Epithelial cell of proximal tubule (primary cell): Measurements from ENCODE around the gene SREBF1. TPM values are rescaled to one million over a fixed set of nuclear protein-coding genes. Genes with fewer than 3 reads are reported as not detected.

Experiments
- DNase-seq: peaks from one replicate; pipeline ENCODE4 v3.0.0-alpha.2; 2011; ENCODE audit warnings: low read depth
- H3K4me3 ChIP-seq: 2 replicates; pipeline ENCODE4 v1.5.1; 2011; ENCODE audit warnings: low read depth, mild to moderate bottlenecking, low read length
- CTCF ChIP-seq: conservative IDR thresholded peaks from 2 replicates; pipeline ENCODE4 v1.5.1; 2012; ENCODE audit warnings: low read depth, mild to moderate bottlenecking, low read length
- total RNA-seq: library from RNA; depleted of rRNA; stranded (reverse); fragments of >200 nt; gene quantifications from 2 replicates; pipeline ENCODE4 v1.2.3, GENCODE V29; 2015

Gene SREBF1
- total RNA-seq, 1 donor from 2014 or later, result 58.3 TPM

DNA sequence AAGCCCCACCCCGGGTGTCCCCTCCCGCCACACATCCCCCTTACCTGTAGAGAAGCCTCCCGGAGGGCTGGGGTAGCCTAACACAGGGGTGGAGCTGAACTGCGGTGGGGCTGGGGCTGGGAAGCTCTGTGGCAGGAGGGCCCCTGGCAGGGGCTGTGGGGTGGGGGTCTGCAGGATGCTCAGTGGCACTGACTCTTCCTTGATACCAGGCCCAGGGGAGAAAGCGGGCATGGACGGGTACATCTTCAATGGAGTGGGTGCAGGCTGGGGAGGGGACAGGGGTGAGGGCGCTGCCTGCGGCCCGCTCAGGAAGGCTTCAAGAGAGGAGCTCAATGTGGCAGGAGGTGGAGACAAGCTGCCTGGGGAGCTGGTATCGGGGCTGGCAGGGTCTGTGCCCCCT lies 16.7 kb downstream of the SREBF1 start:
- TF ChIP-seq CTCF, result no peak
- H3K4me3 ChIP-seq, result no peak overlapping the region
- no peak for DNase-seq

DNA sequence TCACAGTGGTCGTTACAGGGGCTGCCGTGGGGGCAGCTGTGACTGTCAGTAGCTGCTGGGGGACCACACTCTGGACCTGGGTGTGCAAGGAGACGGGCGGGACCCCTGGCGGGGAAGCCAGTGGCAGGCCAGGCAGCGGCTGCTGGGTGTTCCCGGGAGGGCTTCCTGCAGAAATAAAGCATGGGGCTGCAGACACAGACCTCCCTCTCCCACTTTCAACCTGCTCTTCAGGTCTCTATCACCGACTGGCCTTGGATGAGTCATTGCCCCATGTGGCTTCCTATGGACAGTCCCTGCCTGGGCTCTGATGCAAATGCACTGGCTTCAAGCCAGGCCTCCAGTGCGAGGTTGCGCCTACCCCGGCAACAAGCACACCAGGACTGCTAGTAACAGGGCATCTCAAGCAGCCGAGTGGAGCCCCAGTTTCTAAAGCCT lies 17.2 kb downstream of the SREBF1 start:
- no peak for TF ChIP-seq CTCF
- H3K4me3 ChIP-seq, result no peak overlapping the region
- peak; percentile 52 for DNase-seq

GRCh38 chr17:17819111-17819510 lies 17.7 kb downstream of the SREBF1 start:
- no peak overlapping the region for H3K4me3 ChIP-seq
- TF ChIP-seq CTCF, result no peak
- no peak for DNase-seq

DNA sequence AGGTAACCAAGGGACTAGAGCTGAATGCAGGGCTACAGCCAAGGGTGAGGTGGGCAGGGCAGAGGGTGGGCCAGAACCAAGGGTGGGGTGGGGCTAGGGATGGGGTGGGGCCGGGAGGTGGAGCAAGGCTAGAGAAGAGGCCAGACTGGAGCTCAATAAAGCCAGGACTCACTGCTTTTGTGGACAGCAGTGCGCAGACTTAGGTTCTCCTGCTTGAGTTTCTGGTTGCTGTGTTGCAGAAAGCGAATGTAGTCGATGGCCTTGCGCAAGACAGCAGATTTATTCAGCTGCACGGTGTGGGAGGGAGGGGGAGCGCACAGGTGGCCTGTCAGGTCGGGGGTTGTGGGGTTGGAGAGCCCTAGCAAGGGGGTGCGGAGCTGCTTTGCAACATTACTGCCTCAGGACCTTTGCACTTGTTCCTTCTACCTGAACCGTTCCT lies 18.7 kb downstream of the SREBF1 start:
- no peak for TF ChIP-seq CTCF
- no peak for DNase-seq
- no peak overlapping the region for H3K4me3 ChIP-seq

DNA sequence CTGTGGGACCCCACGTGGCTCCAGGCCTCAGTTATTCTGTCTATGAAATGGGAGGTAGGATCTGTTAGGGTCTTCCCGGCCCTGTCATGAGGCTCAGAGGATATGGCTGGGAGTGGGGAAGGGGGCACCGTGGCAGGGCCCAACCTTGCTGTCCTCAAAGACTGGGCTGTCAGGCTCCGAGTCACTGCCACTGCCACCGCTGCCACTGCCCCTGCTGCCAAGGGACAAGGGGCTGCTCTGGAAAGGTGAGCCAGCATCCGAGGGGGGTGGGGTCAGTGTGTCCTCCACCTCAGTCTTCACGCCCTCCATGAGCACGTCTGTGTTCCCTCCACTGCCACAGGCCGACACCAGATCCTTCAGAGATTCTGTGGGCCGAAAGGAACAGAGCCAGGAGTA lies 19.2 kb downstream of the SREBF1 start:
- no peak overlapping the region for H3K4me3 ChIP-seq
- DNase-seq, result no peak
- no peak for TF ChIP-seq CTCF

DNA sequence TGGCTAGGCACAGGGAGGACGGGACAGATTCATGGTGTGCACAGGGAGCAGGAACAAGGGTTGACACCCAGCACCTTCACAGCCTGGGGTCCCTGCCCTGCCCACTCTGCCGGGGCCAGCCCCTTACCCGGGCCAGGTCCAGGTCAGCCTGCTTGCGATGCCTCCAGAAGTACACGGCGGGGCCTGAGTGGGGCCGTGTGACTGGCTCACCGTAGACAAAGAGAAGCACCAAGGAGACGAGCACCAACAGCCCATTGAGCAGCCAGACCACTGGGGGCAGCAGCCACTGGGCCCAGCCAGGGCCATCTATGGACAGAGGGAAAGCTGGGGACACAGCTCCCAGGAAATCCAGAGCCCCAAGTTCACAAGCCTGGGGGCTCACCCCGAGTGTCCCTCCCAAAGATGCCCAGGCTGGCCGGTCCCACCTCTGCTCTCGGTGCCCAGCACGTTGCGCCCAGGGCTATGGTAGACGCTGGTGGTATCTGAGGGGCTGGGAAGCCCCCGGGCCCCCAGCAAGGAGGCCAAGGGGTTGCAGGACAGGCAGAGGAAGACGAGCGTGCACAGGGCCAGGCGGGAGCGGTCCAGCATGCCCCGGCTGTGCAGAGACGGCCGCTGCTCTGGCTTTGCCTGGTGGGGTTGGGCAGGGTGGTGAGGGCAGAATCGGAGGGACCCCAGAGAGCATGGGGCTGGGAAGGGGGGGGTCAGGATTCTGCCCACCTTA lies 19.8 kb downstream of the SREBF1 start:
- peak; percentile 16 for TF ChIP-seq CTCF
- no peak for DNase-seq
- H3K4me3 ChIP-seq, result no peak overlapping the region

DNA sequence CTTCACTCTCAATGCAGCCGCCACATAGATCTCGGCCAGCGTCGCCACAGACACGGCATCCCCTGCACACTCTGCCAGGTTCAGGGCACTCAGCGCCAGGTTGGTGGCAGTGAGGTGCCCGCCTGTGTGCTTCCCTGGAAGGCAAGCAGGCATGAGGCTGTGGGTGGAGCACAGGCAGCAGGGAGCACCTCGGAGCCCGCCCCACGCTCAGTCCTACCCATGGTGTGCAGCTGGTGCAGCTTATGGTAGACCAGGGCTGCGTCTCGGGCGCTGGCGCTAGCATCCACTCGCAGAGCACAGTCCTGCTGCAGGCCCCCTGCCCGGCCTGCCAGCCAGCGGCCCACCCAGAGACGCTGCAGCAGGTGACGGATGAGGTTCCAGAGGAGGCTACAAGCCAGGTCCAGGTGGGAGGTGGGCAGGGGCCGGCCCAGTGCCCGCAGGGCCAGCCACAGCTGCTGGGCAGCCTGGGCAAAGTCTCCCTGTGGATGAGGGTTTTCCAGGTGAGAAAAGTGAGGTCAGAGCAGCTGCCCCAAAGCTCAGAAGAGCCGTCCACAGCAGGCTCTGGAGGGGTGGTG lies 20.5 kb downstream of the SREBF1 start:
- H3K4me3 ChIP-seq, result no peak overlapping the region
- DNase-seq, result no peak
- no peak for TF ChIP-seq CTCF
